Motor neuron (in vitro differentiated cells): Measurements from ENCODE around the gene ACAD8. TPM values are rescaled to one million over a fixed set of nuclear protein-coding genes. Genes with fewer than 3 reads are reported as not detected.
A peak's percentile ranks its signal among the peaks of the same experiment; 100 is the strongest.

ENCODE experiments used
- ATAC-seq, 8 experiments: fragments of 200-7000 bp; cut with Tn5 transposase; replicated peaks in 6 of 8; 2 replicates each; pipeline ENCODE4 v1.8.0; 2021; ENCODE audit warnings: mild to moderate bottlenecking in 8 of 8, moderate library complexity in 8 of 8
- H3K27ac ChIP-seq, 2 donors: fragments of 250-450 bp; sonication (Bioruptor Pico); 2 replicates each; pipeline ENCODE4 v1.9.0; 2021; ENCODE audit warnings: antibody characterized with exemption in 2 of 2, mild to moderate bottlenecking in 2 of 2, moderate library complexity in 1 of 2
- H3K4me1 ChIP-seq, 2 donors: fragments of 250-450 bp; sonication (Bioruptor Pico); replicated peaks in 1 of 2; 2 replicates each; pipeline ENCODE4 v1.6.1; 2021; ENCODE audit warnings: antibody characterized with exemption in 2 of 2, mild to moderate bottlenecking in 2 of 2, moderate library complexity in 1 of 2
- H3K4me3 ChIP-seq, 5 donors: fragments of 250-450 bp; sonication (Bioruptor Pico); 2 replicates each; pipeline ENCODE4 v1.9.0; 2021; ENCODE audit warnings: antibody characterized with exemption in 5 of 5, mild to moderate bottlenecking in 5 of 5, moderate library complexity in 4 of 5
- WGBS, 10 experiments: fragments of 450-650 bp; shearing (Covaris generic); methylation state at CpG; one replicate each; pipeline ENCODE4 v1.0.0; 2022; 5-methylcytosine and 5-hydroxymethylcytosine counted together
- in situ Hi-C, 9 experiments: fragments of 400-800 bp; cut with MboI; loops; one replicate each; pipeline ENCODE4 v1.15.0; 2021; ENCODE audit warnings: low sequenced_read_pairs in 9 of 9, low pct_unique_long_range_greater_than_20kb in 2 of 9; ENCODE audit not compliant: unreplicated experiment in 9 of 9
- total RNA-seq, 8 experiments: library from RNA; unstranded; fragments of 300-600 nt; gene quantifications; 2 replicates each; pipeline versions ENCODE4 v1.2.3 to v1.2.4, GENCODE V29; 2022

The ACAD8 gene
- total RNA-seq, result 10 to 100 TPM; 21.4 to 45.0 (median 28.2) TPM

DNA sequence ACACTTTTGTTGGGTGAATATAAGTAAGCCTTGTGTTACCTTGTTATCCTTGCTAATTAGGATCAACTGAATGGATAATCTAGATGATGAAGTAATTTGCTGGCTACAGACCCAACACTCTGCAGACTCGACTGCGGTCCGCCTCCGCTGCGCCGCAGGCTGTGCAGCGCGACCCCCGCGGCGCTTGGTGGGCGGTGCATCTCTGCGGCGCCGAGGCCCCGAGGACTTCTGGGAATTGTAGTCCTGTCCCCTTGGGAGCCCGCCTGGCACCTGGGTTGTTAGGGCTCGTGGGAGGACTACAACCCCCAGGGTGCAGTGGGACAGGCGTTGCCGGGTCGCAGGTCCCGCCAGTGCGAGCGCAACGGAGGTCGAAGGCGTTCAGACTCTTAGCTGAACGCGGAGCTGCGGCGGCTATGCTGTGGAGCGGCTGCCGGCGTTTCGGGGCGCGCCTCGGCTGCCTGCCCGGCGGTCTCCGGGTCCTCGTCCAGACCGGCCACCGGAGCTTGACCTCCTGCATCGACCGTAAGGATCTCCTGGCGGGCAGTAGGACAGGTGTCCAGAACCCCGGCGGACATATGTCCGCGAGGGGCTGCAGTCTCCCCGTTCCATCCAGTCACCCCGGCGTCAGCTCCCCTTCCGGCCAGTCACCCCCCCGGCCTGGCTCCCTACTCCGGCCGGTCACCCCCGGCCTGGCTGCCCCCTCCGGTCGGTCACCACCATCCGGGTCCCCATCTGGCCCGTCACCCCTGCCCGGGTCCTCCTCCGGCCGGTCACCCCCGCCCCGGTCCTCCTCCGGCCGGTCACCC lies at the start of gene ACAD8, which contains the start of gene THYN1:
Gene ACAD8 (plus strand): TSS at position 381 of the 806 bp plus-strand sequence. CDS start 33 bp downstream, at position 414.
Gene THYN1 (minus strand): TSS at position 165 of the 806 bp plus-strand sequence. CDS start 470 bp downstream, outside the sequence.
- 0% methylated on average over 4 to 6 of the region's 70 CpGs; no CpG with 5 or more reads in 6 of the 10 experiments for WGBS, 10 experiments
- Histone ChIP-seq H3K27ac (peak within 1 kb of the TSS in 1 of 2 donors; percentile 40), H3K4me3 (peak within 1 kb of the TSS; percentile 70 to 91 (median 83)), H3K4me1 (peaks cover 7 to 17% of the 10 kb centered on the region in 2 donors)
- in situ Hi-C loops, result no loop called here
- ATAC-seq, result peak; percentile 97 to 99 (median 99)

DNA sequence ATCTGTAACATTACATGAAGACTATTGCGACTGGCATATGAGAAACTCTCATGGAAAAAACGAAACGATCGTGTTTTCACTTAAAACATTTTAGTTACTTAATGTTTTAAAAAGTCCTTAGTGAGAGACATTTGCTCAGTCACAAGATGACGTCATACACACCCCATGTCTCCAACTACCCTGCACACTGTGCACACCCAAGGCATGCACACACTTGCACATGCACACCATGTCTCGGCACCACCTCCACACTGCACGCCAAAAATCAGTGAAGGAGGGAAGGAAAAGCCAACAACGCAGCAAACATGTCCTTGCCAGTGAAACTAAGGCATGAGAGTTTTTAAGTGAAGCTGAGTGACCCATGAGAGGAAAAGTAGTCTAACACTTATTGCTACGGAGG lies 47.6 kb upstream of the ACAD8 start:
- Histone ChIP-seq H3K27ac (no peak overlapping the region), H3K4me3 (no peak overlapping the region), H3K4me1 (no peaks in the 10 kb centered on the region)
- in situ Hi-C loops, result no loop called here
- WGBS, 10 experiments, result 90 to 100% (median 93%) methylated on average over 2 to 9 of the region's 9 CpGs
- ATAC-seq, result no peak

DNA sequence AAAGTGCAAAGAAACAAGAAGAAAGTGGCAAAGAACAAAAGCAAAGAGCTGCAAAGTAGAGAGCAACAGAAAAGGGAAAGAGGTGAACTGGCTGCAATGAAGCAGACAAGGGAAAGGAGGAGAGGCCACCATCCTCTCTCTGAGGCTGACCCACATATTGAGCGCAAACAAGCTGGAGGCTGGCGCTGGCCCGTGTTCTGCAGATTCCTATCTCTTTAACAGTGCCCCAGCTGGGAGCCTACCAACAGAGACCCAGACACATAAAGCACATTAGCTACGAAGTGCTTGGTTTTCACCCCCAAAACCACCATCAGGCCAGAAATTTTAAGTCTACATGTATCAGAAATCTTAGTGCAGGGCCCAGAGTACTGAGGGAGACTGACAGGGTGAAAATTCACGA lies 47.2 kb upstream of the ACAD8 start:
- no peak for ATAC-seq
- in situ Hi-C loops, result no loop called here
- no peaks in the 10 kb centered on the region for H3K4me1 ChIP-seq
- H3K27ac ChIP-seq, result no peak overlapping the region
- no peak overlapping the region for H3K4me3 ChIP-seq
- WGBS, 10 experiments, result 90 to 100% (median 94%) methylated on average over 1 to 5 of the region's 5 CpGs; no CpG with 5 or more reads in 3 of the 10 experiments

DNA sequence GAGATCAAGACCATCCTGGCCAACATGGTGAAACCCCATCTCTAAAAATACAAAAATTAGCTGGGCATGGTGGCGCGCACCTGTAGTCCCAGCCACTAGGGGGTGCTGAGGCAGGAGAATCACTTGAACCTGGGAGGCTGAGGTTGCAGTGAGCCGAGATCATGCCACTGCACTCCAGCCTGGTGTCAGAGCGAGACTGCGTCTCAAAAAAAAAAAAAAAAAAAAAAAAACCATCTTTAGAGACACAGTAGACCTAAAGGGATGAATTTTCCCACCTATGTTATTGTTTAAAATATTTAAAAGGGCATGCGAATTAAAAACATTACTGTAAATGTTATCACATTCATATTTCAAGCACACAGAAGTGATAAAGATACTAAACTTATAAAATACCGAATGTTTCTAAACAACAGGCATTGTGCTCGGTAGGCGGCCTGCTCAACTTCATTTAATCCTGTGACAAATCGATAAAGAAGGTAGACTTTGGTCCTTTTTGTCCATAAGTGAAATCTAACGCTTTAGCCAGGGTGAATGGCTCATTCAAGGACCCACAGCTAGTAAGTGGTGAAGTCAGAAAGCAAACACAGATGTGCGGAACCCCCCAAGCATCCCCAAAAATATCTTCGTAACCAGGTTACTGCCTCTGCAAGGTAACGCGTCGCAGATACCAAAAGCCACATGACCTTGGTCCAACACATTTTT lies 45.7 kb upstream of the ACAD8 start:
- no peak for ATAC-seq
- 63 to 99% (median 84%) methylated on average over 2 to 13 of the region's 16 CpGs for WGBS, 10 experiments
- in situ Hi-C loops, result no loop called here
- H3K4me1 ChIP-seq, result no peaks in the 10 kb centered on the region
- no peak overlapping the region for H3K27ac ChIP-seq
- H3K4me3 ChIP-seq, result no peak overlapping the region

DNA sequence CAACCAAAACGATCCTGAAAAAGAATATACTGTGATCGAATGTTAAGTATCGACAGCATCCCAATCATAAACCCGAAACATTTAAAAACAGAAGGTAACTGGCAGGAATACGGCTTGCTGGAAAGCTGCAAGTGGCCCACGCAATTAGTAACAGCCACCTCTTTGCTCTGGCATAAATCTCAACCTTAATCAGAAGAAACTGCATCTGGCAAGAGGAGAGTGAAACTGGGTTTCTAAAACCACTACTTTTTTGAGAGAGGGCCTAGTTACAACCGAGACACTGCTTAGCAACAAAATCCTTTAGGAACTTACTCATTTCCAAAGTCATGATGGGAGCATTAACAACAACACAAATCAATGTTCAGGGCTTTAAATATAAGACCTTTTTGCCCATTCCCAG lies 37.5 kb upstream of the ACAD8 start:
- Histone ChIP-seq H3K4me3 (no peak overlapping the region), H3K27ac (no peak overlapping the region), H3K4me1 (no peaks in the 10 kb centered on the region)
- 82 to 100% (median 96%) methylated on average over 4 to 7 of the region's 7 CpGs for WGBS, 10 experiments
- in situ Hi-C loops, result no loop called here
- no peak for ATAC-seq

DNA sequence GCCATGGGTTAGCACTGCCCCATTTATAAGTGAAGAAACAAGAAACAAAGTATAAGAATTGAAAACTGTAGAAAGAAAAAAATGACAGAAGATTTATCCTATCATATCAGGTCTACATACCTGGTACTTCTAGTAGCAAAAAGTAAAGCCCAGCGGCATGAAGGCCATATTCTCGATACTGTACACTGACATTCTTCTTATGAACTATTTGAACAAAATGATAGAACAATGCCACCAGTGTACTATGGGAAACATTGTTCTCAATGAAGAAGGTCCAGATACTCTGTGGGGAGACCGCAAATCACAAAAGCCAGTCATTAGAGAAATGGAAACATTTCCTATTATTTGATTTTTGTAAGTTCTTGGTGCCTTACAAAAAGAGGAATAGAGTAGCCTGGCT lies 36.6 kb upstream of the ACAD8 start:
- ATAC-seq, result no peak
- H3K27ac ChIP-seq, result no peak overlapping the region
- WGBS, 10 experiments, result 83 to 100% (median 92%) methylated on average over 1 to 3 of the region's 3 CpGs
- no peak overlapping the region for H3K4me3 ChIP-seq
- H3K4me1 ChIP-seq, result no peaks in the 10 kb centered on the region
- in situ Hi-C loops, result no loop called here

DNA sequence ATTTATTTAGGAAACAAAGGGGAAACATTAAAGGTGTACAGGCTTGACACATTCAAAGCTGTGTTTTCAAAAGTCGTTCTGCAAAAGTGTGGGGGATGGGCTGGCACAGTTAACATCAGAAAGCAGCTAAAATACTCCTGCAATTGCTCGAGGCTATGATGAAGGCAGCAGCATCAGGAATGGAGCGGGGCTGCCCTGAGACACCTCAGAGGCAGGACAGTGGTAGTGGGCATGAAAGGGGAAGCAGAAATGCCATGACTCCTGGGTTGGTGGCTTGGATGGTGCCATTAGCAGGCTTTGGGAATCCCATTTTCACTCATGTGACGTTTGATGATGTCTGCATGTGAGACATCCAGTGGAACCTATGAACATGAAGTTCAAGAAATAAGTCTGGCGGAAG lies 30.2 kb upstream of the ACAD8 start:
- Histone ChIP-seq H3K27ac (no peak overlapping the region), H3K4me3 (peak overlapping the region; percentile 61 to 93 (median 62)), H3K4me1 (peaks cover 8 to 12% of the 10 kb centered on the region in 2 donors)
- no peak for ATAC-seq
- WGBS, 10 experiments, result 0 to 20% (median 8%) methylated on average over 1 to 5 of the region's 5 CpGs; no CpG with 5 or more reads in 1 of the 10 experiments
- in situ Hi-C loops, result no loop called here

DNA sequence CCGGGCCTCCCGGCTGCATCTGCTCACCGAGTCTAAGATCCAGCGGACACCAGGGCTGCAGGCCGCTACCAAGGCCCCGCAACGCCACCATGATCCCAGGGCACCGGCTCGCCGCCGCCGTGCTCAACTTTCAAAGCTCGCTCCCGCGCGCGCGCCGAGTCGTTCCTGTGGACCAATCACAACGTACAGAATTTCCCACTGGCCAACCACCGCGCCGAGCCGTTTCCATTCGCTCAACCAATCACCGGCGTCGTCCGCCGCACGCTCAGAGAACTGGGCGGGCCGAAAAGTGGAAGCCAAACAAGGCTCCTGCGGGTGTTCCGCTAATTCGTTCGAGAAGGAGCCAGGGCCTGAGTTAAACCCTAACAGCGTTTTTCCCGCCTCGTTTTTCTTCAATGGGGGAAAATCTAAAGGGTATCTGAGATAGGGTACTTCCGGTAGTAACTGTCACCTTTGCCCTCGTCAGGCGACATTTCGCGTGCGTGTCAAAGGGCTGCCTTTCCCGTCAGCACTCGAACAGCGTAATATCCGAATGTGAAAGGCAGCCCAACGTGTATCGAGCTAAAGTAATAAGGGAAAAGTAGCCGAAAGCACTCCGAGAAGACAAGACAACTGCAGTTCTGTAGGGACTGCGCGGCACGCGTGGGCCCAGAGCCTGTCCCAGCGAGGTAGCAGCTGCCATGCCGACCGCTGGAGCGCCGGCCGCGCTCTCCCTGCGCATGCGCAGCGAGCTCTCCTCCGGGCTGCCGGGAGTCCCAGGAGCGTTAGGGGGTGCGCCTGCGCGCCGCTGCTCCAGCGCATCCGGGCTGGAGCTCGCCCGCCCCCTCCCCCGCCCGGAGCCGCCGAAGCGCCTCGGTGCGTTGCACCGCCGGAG lies 29.3 kb upstream of the ACAD8 start, which contains the start of the genes NCAPD3 and VPS26B:
Gene NCAPD3 (minus strand): TSS at position 132 of the 874 bp plus-strand sequence. CDS start 41 bp downstream, at position 91.
Gene VPS26B (plus strand): TSS at position 836 of the 874 bp plus-strand sequence. CDS start 452 bp downstream, outside the sequence.
- Histone ChIP-seq H3K4me1 (peaks cover 8 to 12% of the 10 kb centered on the region in 2 donors), H3K27ac (peak within 1 kb of the TSS; percentile 80 to 86), H3K4me3 (peak within 1 kb of the TSS; percentile 61 to 93 (median 62))
- peak; percentile 79 to 89 (median 85) for ATAC-seq
- 0 to 3% (median 1%) methylated on average over 4 to 23 of the region's 89 CpGs; no CpG with 5 or more reads in 4 of the 10 experiments for WGBS, 10 experiments
- in situ Hi-C loops, result no loop called here

DNA sequence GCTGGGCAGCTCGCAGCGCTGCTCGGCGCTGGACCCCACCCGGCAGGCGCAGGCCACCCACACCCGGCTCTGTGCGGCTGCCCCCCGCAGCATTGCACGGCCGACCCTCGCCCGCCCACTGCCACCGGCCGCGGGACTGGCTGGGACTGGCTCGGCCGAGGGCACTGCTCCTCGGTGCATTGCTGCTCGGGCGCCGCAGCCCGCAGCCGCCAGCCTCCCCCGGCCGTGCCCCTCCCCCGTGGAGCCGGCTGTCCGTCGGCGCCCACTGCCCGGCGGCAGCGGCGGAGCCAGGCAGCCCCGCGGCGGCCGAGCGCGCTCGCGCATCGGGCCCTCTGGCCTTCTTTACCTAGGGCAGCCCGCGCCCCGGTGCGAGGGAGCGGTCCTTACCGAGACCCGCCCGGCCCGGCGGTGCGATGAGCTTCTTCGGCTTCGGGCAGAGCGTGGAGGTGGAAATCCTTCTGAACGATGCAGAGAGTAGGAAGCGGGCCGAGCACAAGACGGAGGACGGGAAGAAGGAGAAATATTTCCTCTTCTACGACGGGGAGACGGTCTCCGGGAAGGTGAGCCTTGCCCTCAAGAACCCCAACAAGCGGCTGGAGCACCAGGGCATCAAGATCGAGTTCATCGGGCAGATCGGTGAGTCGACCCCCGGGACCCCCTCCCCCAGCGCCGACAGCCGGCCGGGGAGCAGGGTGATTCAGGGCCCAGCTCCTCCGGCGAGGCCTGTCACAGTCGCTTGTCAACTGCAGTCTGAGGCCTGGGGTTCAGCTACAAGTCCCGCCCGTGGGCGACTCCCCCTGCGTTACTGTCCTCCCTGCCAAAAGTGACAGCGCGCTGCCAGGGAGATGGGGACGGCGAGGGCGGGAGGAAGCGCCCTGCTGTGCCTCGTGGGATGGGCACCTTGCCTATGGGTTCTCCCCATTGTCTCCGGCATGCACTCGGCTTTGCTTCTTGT lies 28.4 kb upstream of the ACAD8 start:
- peak; percentile 5 to 62 (median 12) for ATAC-seq
- H3K27ac ChIP-seq, result peak overlapping the region; percentile 80 to 86

DNA sequence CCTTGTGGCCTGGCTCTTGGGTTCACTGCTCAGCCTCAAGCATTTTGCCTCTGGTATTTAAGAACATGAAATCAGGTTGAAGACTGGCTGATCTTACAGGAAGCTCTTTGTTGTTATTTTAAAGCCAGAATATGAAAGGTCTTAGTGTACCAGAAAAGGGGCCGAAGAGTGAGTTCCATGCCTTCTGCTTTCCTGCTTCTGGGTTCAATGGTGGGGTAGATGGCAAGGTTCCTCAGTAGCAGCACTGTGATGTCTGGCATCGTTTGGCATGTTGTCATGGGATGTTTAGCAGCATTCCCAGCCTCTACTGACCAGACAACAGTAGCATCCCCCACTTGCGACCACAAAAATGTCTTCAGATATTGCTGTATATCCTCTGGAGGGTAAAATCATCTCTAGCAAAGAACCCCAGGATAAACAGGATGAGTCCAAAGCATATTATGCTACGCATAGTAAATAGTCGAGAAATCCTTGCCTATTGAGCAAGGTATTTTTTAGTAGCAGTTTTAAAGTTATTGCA lies 26.5 kb upstream of the ACAD8 start:
- 64 to 100% (median 89%) methylated on average over 2 to 5 of the region's 5 CpGs; no CpG with 5 or more reads in 4 of the 10 experiments for WGBS, 10 experiments
- in situ Hi-C loops, result loop anchor here in 1 of 9 experiments (25.0 kb wide), 1 partner anchor 290 kb away; no protein-coding TSS in a partner anchor
- Histone ChIP-seq H3K4me1 (peaks cover 8 to 12% of the 10 kb centered on the region in 2 donors), H3K4me3 (no peak overlapping the region), H3K27ac (no peak overlapping the region)
- no peak for ATAC-seq

More for the DNA sequence above, 28.4 kb upstream of the ACAD8 start:
- WGBS, 10 experiments, result 0 to 17% (median 0%) methylated on average over 1 to 20 of the region's 93 CpGs; no CpG with 5 or more reads in 3 of the 10 experiments
- in situ Hi-C loops, result loop anchor here in 1 of 9 experiments (25.0 kb wide), 1 partner anchor 288 kb away; no protein-coding TSS in a partner anchor
- peak overlapping the region; percentile 61 to 93 (median 62) for H3K4me3 ChIP-seq
- peaks cover 8 to 12% of the 10 kb centered on the region in 2 donors for H3K4me1 ChIP-seq

DNA sequence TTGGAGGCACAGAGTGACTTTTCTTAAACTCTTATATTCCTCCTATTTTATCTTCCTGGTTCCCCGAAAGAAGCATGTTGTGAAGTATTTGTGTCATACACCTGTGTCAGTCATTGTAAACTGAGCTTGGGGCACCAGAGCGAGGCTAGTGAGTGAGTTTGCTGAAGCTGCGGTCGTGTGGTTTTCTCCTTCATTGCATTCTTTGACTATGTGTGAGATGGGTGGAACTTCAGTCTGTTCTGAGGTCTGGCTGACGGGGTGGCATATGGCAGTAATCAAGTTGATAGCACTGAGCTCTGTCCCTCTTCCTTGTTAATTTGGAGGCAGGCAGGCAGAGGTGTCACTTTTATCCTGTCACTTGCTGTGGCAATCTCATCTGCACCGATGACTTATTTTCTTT lies 24.7 kb upstream of the ACAD8 start:
- ATAC-seq, result peak in 1 of 8 experiments; percentile 5
- in situ Hi-C loops, result loop anchor here in 1 of 9 experiments (25.0 kb wide), 1 partner anchor 291 kb away; no protein-coding TSS in a partner anchor
- Histone ChIP-seq H3K4me1 (peaks cover 6 to 12% of the 10 kb centered on the region in 2 donors), H3K4me3 (no peak overlapping the region), H3K27ac (no peak overlapping the region)
- WGBS, 10 experiments, result 3 to 100% (median 57%) methylated on average over 1 to 5 of the region's 6 CpGs; no CpG with 5 or more reads in 1 of the 10 experiments
